Panc1 (cell line): Measurements from ENCODE around the gene PARVB.

Experiments used
- SIN3A ChIP-seq: IDR thresholded peaks from 2 replicates; pipeline ENCODE4 v1.6.1; 2012; ENCODE audit warnings: low read depth, mild to moderate bottlenecking, low read length, moderate library complexity, borderline replicate concordance; ENCODE audit not compliant: insufficient read depth
- TCF7L2 ChIP-seq: IDR thresholded peaks from 2 replicates; pipeline ENCODE4 v1.6.1; 2011; ENCODE audit warnings: mild to moderate bottlenecking, low read depth, low read length, inconsistent platforms

- TF ChIP-seq SIN3A (no peak), TCF7L2 (no peak)
Measured at GRCh38 chr22:44199866-44200265, 175.8 kb downstream of the PARVB start.
